Neuron (in vitro differentiated cells): ENCODE measurements around the gene SLC37A1.

Source experiments
- H2AFZ ChIP-seq: one replicate; pipeline ENCODE4 v1.6.1; 2013; ENCODE audit warnings: low read depth, mild to moderate bottlenecking, inconsistent platforms, low read length, moderate library complexity
- H3K27me3 ChIP-seq: one replicate; pipeline ENCODE4 v1.6.1; 2013; ENCODE audit warnings: low read length; ENCODE audit not compliant: insufficient read depth
- H3K36me3 ChIP-seq: one replicate; pipeline ENCODE4 v1.6.1; 2013; ENCODE audit warnings: low read length; ENCODE audit not compliant: insufficient read depth
- H3K4me1 ChIP-seq: one replicate; pipeline ENCODE4 v1.6.1; 2013; ENCODE audit warnings: low read length; ENCODE audit not compliant: insufficient read depth
- H3K4me3 ChIP-seq: 2 replicates; pipeline ENCODE4 v1.5.1; 2013; ENCODE audit warnings: mild to moderate bottlenecking, low read length, moderate library complexity
- H3K9me3 ChIP-seq: one replicate; pipeline ENCODE4 v1.6.1; 2013; ENCODE audit warnings: low read length

SLC37A1 gene

DNA sequence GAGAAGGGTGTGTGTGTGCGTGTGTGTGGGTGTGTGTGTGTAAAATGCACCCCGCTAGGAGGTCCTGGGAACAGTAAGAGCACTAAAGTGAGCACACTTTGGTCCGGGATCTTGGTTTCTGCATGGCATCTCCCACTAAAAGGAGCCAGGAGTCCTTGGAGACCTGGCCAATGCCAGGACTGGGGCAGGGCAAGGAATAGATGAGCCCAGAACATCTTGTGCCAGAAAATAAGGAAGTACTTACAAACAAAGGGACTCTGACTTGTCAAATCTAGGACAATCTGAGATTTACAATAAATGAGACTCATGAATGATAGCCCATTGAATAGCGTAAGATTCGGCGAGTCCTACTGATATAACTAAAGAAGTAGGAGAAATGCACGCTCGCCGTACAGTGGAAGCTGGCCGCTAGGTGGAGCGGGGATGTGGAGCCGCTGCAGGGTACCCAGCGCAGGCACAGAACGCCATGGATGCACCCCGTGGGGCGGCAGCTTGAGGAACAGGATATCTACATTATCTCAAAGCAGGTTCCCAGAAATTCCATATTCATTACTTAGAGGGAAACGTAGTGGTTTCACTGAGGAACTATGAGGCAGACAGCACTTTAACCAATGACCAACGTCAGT is 7.1 kb downstream of the SLC37A1 start:
- H2AFZ ChIP-seq: no peak overlapping the region
- peaks cover 37% of the 10 kb centered on the region for H3K27me3 ChIP-seq
- peaks cover 24% of the 10 kb centered on the region for H3K4me1 ChIP-seq
- H3K4me3 ChIP-seq: no peak overlapping the region
- no peaks in the 10 kb centered on the region for H3K36me3 ChIP-seq
- no peaks in the 10 kb centered on the region for H3K9me3 ChIP-seq

DNA sequence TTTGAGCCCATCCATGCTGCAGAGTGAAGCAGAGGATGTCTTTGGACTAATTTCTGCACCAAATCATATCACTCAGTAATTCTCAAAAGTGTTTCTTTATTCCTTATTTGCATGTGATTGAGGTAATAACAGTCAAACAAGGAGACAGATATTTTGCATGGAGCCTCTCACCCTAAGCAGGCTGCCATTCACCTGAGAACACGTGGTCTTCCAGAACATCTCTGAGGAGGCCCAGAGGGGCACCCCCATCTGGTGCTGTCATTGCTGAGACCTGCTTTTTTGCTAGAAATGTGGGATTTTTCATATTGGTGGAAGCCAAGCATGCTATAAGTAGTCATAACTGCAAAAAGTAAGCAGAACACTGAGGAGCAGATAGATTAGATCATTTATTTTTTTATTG is 7.7 kb downstream of the SLC37A1 start:
- no peaks in the 10 kb centered on the region for H3K36me3 ChIP-seq
- H3K4me1 ChIP-seq: peaks cover 23% of the 10 kb centered on the region
- H2AFZ ChIP-seq: no peak overlapping the region
- no peak overlapping the region for H3K4me3 ChIP-seq
- peaks cover 39% of the 10 kb centered on the region for H3K27me3 ChIP-seq
- H3K9me3 ChIP-seq: no peaks in the 10 kb centered on the region

DNA sequence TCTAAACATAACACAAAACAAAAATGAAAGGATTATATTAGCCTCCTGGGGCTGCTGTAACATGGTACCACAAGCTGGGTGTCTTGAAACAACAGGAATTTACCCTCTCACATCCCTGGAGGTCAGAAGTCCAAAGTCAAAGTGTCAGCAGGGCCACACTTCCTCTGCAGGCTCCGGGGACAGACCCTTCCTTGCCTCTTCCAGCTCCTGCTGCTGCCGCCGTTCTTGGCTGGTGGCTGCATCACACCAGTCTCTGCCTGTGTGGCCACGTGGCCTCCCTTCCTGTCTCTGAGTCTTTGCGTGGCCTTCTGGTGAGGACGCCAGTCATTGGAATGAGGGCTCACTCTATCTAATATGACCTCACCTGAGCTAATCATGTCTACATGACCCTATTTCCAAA is 8.2 kb downstream of the SLC37A1 start:
- H2AFZ ChIP-seq: no peak overlapping the region
- no peaks in the 10 kb centered on the region for H3K36me3 ChIP-seq
- H3K4me1 ChIP-seq: peaks cover 23% of the 10 kb centered on the region
- H3K4me3 ChIP-seq: no peak overlapping the region
- H3K9me3 ChIP-seq: no peaks in the 10 kb centered on the region
- H3K27me3 ChIP-seq: peaks cover 36% of the 10 kb centered on the region

DNA sequence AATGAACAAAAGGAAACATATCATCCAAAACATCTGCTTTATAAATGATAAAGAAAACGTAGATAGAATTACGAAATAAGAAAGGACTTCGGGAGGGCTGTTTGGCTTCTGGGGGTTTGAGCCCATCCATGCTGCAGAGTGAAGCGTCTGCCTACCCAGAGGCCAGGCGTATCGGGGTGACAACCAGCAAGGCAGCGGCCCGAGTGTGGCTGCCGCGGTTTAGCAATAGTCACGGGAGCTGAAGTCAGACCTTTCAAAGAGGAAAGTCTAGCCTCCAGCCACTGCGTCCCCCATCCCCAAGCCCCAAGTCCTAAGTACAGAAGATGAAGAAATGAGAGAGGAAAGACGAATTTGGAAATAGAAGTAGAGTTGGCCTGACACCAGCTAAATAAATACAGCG is 8.6 kb downstream of the SLC37A1 start:
- Histone ChIP-seq H3K27me3 (peaks cover 33% of the 10 kb centered on the region), H3K9me3 (no peaks in the 10 kb centered on the region), H3K36me3 (no peaks in the 10 kb centered on the region), H2AFZ (no peak overlapping the region), H3K4me1 (peaks cover 23% of the 10 kb centered on the region), H3K4me3 (no peak overlapping the region)

DNA sequence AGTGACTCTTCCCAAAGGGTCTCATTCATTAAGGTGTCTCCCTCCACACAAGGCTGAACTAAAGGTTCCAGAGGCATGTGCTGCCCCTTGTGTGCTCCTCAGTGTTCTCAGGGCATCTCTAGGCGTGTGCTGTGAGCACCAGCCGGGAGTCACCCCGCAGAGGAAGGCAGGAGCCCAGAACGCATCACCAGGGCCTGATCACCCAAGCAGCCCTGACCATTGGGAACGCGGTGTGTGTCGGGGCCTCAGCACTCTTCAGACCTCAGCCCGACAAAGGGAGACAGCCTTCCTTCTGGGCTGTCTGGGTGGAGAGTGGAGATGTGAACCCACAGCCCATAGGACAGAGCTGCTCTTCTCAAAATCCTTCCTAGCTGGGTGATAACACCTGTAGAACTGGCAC is 9.1 kb downstream of the SLC37A1 start:
- Histone ChIP-seq H3K27me3 (peaks cover 28% of the 10 kb centered on the region), H3K4me1 (peaks cover 23% of the 10 kb centered on the region), H2AFZ (no peak overlapping the region), H3K4me3 (no peak overlapping the region), H3K36me3 (no peaks in the 10 kb centered on the region), H3K9me3 (no peaks in the 10 kb centered on the region)

DNA sequence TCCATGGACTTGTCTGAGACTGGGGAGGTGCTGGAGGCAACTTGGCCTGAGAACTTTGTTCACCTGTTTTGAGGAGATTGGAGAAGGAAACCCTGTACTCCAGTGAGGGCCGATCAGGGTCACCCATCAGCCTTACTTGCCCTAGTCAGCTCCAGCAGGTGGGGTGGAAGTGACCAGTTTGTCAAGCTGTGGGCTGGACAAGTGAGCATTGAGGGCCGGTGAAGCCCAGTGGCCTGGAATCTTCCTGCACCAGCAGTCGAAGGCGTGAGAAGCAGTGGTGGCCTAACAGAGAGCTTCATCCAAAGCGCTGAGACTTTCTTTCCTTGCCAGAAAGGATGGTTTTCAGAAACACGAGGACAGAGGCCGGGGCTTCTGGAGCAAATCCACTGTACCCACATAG is 9.6 kb downstream of the SLC37A1 start:
- Histone ChIP-seq H3K27me3 (peaks cover 24% of the 10 kb centered on the region), H2AFZ (no peak overlapping the region), H3K9me3 (no peaks in the 10 kb centered on the region), H3K4me3 (no peak overlapping the region), H3K36me3 (no peaks in the 10 kb centered on the region), H3K4me1 (peaks cover 23% of the 10 kb centered on the region)

DNA sequence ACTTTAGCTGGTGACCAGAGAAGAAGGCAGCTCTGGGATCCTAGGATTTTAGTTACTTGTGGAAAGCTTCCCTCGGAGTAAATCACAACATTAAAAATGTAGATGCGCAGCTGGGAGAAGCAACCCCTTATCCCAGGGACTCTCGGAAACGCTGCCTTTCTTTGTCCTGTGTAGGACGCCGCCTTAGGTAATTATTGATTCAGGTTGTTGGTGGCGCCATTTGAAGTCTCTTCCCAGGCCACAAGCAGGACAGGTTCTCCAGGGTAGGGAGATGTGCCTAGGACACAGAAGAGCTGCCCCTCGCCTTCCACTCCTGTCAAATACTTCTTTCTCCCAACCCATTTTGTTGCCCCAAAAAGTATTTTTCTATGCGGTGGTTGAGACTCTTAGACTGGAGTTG is 10.3 kb downstream of the SLC37A1 start:
- H3K4me1 ChIP-seq: peaks cover 23% of the 10 kb centered on the region
- H3K36me3 ChIP-seq: no peaks in the 10 kb centered on the region
- peaks cover 20% of the 10 kb centered on the region for H3K27me3 ChIP-seq
- H3K4me3 ChIP-seq: peak overlapping the region; percentile 30
- peak overlapping the region; percentile 74 for H2AFZ ChIP-seq
- H3K9me3 ChIP-seq: no peaks in the 10 kb centered on the region

DNA sequence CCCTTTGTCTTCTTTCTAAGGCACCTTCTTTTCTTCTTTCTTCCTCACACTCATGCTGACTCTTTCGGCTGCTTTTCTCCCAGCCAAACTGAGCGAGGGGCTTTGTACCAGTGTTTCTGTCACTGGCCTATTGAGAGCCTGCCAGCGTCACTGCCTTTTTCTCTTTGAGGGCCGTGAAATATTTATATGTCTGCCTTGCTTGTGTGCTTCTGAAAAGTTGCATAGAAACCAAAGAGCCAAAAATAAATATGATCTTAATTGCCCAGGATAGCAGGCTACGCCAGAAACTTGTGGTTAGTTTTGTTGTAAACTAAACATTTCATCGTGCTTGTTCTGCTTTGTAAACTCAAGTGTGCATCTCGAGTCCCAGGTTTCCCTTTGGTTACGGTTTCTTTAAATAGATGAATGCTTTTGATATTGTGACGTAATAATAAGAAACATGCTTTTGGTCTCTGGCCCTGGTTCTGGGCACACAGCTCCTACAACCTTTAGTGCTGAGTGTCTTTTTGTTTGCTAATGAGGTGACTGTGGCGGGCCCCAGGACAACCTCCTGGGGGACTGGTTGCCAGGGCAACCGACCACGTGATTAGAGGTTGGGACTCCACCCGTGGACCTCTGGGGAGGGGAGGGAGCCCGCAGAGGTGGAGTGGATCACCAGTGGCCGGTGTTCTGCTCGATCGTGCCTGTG is 10.8 kb downstream of the SLC37A1 start:
- peaks cover 16% of the 10 kb centered on the region for H3K27me3 ChIP-seq
- H3K4me3 ChIP-seq: peak overlapping the region; percentile 30
- no peaks in the 10 kb centered on the region for H3K9me3 ChIP-seq
- peak overlapping the region; percentile 74 for H2AFZ ChIP-seq
- no peaks in the 10 kb centered on the region for H3K36me3 ChIP-seq
- peaks cover 23% of the 10 kb centered on the region for H3K4me1 ChIP-seq

DNA sequence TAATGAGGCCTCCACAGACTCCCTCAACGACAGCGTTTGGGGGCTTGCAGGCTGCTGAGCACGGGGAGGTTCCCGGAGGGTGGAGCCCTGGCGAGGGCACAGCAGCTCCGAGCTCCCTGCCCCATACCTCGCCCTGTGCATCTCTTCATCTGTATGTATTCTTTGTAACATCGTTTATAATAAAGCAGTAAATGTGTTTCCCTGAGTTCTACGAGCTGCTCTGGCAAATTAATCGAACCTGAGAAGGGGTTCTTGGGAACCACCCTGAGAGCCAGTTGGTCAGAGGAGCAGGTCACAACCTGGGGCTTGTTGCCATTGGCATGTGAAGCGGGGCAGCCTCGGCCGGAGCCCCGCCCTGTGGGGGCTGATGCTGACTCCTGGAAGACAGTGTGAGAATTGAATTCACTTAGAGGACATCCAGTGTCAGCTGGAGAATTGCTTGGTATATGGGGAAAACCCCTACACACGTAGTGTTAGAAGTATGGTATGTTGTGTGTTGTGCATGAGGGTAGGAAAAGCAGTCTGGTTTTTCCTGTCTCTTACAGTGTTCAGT is 11.5 kb downstream of the SLC37A1 start:
- no peaks in the 10 kb centered on the region for H3K36me3 ChIP-seq
- peaks cover 12% of the 10 kb centered on the region for H3K27me3 ChIP-seq
- peaks cover 23% of the 10 kb centered on the region for H3K4me1 ChIP-seq
- H3K4me3 ChIP-seq: peak overlapping the region; percentile 30
- H3K9me3 ChIP-seq: no peaks in the 10 kb centered on the region
- H2AFZ ChIP-seq: peak overlapping the region; percentile 74

DNA sequence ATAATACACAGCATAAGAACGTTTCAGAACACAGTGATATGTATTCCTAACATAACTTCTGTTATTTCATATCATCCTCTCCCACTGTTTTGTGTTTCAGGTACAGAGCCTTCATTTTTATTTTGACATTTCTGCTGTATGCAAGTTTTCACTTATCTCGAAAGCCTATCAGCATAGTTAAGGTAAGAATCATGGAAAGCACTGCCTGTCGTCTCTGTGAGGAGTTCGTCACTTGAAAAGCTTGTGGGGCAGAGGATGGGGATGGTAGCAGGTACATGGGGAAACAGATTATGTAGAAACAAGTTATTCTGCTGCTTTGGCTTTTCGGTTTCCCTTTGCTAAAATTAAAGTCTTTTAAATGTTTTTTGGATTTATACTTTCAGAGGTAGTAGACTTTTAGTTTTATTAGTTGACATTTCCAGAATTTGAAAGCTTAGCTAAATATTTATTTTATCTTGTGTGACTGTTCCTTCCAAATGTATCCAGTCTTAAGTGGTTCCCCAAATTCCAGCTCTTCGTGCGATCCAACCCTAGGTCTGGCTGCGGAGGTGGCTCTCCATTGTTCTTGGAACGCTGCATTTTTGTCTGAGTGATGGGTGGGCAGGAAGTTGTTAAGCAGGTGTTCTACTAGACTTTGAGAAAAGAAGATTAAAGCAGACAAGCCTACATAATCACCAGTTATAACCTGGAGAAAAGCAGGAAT is 12.2 kb downstream of the SLC37A1 start:
- no peak overlapping the region for H2AFZ ChIP-seq
- no peaks in the 10 kb centered on the region for H3K9me3 ChIP-seq
- peaks cover 23% of the 10 kb centered on the region for H3K4me1 ChIP-seq
- H3K27me3 ChIP-seq: peaks cover 8% of the 10 kb centered on the region
- H3K36me3 ChIP-seq: no peaks in the 10 kb centered on the region
- no peak overlapping the region for H3K4me3 ChIP-seq

DNA sequence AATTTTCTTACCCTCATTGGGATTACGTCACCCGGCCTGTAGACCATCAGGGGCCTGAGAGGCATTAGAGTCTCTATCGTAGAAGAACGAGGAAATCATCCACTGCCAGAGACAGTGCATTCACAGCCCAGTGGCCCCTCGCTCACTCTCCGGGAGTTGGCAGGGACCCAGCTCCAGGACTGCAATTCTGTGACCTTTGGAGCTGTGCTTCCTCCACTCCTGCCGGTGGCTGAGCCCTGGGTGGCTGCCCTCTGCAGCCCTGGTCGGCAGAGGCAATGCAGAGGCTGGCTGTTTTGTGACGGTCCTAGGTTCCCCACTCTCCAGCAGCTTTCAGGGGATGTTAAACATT is 12.7 kb downstream of the SLC37A1 start:
- H3K4me3 ChIP-seq: no peak overlapping the region
- no peak overlapping the region for H2AFZ ChIP-seq
- H3K4me1 ChIP-seq: peaks cover 23% of the 10 kb centered on the region

DNA sequence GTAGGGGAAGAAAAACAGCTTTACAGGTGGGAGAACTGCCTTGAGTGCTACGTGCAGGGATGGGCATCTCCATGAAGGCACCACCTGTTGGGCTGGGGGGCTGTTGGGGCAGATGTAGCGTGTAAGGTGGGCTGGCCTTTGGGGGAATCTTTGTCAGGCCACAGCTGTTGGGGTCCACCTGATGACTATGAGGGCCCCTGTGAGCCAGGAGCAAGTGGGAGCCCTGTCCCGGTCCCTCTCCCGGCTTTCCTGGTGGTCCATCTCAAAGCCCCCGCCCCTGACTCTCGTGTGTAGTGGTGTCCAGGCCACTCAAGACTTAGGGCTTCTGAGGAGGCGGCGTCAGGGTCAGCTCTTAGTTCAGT is 13.5 kb downstream of the SLC37A1 start:
- Histone ChIP-seq H3K36me3 (no peaks in the 10 kb centered on the region), H2AFZ (no peak overlapping the region), H3K4me1 (peaks cover 23% of the 10 kb centered on the region), H3K9me3 (no peaks in the 10 kb centered on the region), H3K4me3 (no peak overlapping the region), H3K27me3 (peaks cover 8% of the 10 kb centered on the region)

More for the DNA sequence above, 12.7 kb downstream of the SLC37A1 start:
- Histone ChIP-seq H3K36me3 (no peaks in the 10 kb centered on the region), H3K27me3 (peaks cover 8% of the 10 kb centered on the region), H3K9me3 (no peaks in the 10 kb centered on the region)

DNA sequence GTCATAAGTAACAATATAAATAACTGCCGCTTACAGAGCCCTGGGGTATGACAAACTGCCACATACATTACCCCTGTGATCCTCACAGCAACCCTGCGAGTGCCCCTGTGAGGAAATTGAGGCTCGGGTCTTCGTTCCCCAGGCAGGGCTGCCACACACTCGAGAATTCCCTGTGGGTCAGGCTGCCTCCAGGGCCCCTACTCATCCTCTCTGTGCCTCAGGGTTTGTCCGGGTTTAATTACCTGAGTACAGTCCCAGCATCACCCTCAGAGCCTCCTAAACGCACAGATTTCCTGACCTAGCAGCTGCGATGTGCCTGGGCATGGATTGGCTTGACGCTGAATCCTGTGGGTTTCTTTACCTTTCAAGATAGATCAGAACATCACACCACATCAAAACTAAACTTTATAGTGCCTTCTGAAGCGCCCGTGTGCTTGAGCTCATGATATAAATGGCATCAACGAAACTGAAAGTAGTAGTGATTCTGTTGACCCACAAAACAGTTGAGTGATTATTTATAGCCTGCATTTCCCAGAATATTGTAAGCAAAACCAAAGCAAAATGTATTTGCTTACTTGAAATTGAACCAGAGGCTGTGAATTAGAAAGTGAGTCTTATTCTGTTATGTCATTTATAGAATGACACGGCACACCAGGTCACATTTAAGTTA is 14.0 kb downstream of the SLC37A1 start:
- Histone ChIP-seq H3K27me3 (peaks cover 8% of the 10 kb centered on the region), H3K4me1 (peaks cover 23% of the 10 kb centered on the region), H3K9me3 (no peaks in the 10 kb centered on the region), H2AFZ (no peak overlapping the region), H3K4me3 (no peak overlapping the region), H3K36me3 (no peaks in the 10 kb centered on the region)
